Neural crest cell (in vitro differentiated cells): ENCODE measurements around the gene DBNL. TPM values are rescaled to one million over a fixed set of nuclear protein-coding genes. Genes with fewer than 3 reads are reported as not detected.

Experiments used
- DNase-seq: peaks from one replicate; pipeline ENCODE4 v3.0.0; 2021; ENCODE audit warnings: low read depth, mixed read lengths, low spot score
- H3K27ac Mint-ChIP-seq: one replicate; pipeline ENCODE4 v1.8.0; 2021; ENCODE audit warnings: mild to moderate bottlenecking, mixed read lengths; ENCODE audit not compliant: unreplicated experiment
- H3K27me3 Mint-ChIP-seq: 2 replicates; pipeline ENCODE4 v1.8.0; 2021; ENCODE audit warnings: low read depth, mild to moderate bottlenecking, mixed read lengths
- H3K36me3 Mint-ChIP-seq: 2 replicates; pipeline ENCODE4 v1.8.0; 2021; ENCODE audit warnings: low read depth, mild to moderate bottlenecking, mixed read lengths
- H3K4me1 Mint-ChIP-seq: 2 replicates; pipeline ENCODE4 v1.8.0; 2021; ENCODE audit warnings: mixed read lengths
- H3K4me3 Mint-ChIP-seq: one replicate; pipeline ENCODE4 v1.8.0; 2021; ENCODE audit warnings: mild to moderate bottlenecking, mixed read lengths
- H3K9me3 Mint-ChIP-seq: 2 replicates; pipeline ENCODE4 v1.8.0; 2021; ENCODE audit warnings: mixed read lengths
- total RNA-seq: library from RNA; stranded (reverse); gene quantifications from 2 replicates; pipeline ENCODE4 v1.2.1, GENCODE V29; 2021
- TF ChIP-seq, protein P1 (sequence below): fragments of 200-600 bp; sonication (generic); conservative IDR thresholded peaks from 2 replicates; pipeline ENCODE4 v1.5.0; 2021; ENCODE audit warnings: antibody characterized with exemption, mild to moderate bottlenecking

The DBNL gene
- total RNA-seq, 1 donor from 2014 or later, result 74.6 TPM

DNA sequence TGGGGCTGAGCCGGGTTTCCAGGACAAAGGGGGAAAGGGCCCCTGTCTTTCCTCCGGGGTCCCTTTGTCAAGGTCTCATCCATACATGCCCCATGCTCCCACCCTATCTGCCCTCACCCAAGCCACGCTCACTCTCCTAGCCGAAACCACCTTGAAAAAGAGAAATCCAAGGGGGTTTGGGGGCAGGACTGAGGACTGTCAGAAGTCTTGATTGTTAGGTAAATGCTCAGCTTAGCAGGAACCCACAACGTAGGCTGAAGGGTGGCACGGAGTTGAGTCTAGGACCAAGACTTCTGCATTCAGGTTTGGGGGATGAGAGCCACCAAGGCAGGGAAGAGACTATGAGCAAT, 21.6 kb downstream of the DBNL start:
- Mint-ChIP-seq H3K27ac (peak overlapping the region; percentile 62), H3K4me3 (peak overlapping the region; percentile 79), H3K27me3 (peaks cover 28% of the 10 kb centered on the region), H3K36me3 (no peaks in the 10 kb centered on the region), H3K9me3 (no peaks in the 10 kb centered on the region), H3K4me1 (peaks cover 20% of the 10 kb centered on the region)
- no peak for DNase-seq
- TF ChIP-seq, protein P1, sequence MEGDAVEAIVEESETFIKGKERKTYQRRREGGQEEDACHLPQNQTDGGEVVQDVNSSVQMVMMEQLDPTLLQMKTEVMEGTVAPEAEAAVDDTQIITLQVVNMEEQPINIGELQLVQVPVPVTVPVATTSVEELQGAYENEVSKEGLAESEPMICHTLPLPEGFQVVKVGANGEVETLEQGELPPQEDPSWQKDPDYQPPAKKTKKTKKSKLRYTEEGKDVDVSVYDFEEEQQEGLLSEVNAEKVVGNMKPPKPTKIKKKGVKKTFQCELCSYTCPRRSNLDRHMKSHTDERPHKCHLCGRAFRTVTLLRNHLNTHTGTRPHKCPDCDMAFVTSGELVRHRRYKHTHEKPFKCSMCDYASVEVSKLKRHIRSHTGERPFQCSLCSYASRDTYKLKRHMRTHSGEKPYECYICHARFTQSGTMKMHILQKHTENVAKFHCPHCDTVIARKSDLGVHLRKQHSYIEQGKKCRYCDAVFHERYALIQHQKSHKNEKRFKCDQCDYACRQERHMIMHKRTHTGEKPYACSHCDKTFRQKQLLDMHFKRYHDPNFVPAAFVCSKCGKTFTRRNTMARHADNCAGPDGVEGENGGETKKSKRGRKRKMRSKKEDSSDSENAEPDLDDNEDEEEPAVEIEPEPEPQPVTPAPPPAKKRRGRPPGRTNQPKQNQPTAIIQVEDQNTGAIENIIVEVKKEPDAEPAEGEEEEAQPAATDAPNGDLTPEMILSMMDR, result no peak

DNA sequence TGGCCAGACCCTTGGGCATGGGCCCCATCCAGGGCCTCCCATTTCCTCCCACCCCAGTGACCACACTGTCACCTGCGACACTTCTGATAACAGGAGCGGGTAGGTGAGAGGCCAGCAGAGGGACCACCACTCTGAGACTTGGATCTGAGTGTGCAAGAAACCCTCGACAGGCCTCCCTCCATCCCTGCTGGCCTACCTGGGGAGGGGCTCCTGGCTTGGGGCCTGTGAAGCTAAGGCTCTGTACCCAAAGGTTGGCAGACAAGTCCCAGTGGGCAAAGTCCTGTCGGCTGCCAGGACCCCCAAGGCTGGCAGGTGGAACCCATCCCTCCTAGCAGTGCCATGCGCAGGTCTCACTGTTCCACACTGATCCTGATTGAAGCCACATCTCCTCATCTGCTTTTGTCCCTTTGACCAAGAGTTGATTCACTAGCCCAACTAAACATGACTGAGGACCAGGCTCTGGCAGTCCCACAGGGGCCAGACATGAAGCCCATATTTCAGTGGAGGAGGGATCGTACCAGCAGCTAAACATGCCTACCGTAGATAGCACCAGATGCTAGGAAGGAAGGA, 22.1 kb downstream of the DBNL start:
- no peaks in the 10 kb centered on the region for H3K36me3 Mint-ChIP-seq
- TF ChIP-seq, protein P1, result no peak
- peak overlapping the region; percentile 24 for H3K4me3 Mint-ChIP-seq
- peaks cover 20% of the 10 kb centered on the region for H3K4me1 Mint-ChIP-seq
- DNase-seq, result no peak
- no peaks in the 10 kb centered on the region for H3K9me3 Mint-ChIP-seq
- no peak overlapping the region for H3K27ac Mint-ChIP-seq
- H3K27me3 Mint-ChIP-seq, result peaks cover 28% of the 10 kb centered on the region

DNA sequence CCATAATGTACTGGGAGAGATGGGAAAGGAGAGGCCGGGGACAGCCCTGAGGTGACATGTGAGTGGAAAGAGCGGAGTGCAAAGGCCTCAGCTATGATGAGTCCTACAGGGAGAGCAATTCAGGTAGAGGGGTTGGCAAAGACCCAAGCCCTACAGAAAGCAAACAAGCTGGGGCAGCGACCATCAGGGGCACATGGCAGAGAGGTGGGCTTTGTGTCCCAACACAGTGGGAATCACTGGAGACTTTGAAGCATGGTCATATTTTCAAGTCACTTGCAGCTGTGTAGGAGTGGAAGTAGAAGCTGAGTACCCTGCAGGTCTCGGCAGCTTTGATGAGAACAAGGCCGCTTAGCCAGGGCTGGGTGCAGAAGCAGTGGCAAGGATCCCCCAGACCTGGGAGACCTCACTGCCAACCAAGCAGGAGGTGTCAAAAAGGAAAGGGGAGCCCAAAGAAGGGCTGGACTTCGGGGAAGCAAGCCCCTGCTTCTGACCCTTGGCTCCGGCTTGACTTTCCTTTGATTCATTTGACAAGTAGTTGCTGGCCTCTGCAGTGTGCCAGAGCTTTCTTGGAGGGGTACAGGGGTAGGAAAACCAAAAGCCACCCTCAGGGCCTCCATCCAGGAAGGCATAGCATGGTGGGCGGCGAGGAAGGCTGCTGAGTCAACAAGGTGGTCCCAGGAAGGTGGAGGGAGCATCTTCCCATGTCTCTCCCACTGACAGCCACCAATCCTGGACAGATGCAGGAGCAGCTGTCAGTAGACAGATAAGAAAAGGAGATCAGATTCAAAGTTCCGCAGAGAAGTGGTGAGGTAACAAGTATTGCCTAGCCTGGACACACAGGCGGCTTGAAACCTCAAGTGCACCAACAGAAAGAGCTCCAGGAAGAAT, 22.8 kb downstream of the DBNL start:
- peaks cover 2% of the 10 kb centered on the region for H3K36me3 Mint-ChIP-seq
- no peak overlapping the region for H3K27ac Mint-ChIP-seq
- peaks cover 31% of the 10 kb centered on the region for H3K27me3 Mint-ChIP-seq
- no peak for DNase-seq
- peaks cover 23% of the 10 kb centered on the region for H3K4me1 Mint-ChIP-seq
- TF ChIP-seq, protein P1, result no peak
- H3K4me3 Mint-ChIP-seq, result peak overlapping the region; percentile 24
- no peaks in the 10 kb centered on the region for H3K9me3 Mint-ChIP-seq

DNA sequence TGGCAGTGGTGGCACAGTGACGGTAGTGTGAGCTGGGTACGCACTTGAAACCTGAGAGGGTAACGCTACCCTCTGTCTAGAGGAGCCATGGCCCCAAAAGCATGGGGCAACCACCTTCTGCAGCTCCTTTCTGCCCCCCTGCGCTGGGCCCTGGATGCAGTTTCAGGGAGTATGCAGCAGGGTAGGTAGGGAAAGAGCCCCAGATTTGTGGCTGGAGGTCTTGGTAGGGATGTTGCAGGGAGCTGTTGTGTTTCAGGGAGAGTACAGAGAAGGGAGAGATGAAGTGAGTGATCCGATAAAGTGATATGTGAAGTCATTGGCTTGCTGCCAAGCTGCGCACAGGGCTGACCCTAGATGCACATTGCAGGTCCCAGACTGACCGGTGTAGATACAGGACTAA, 23.6 kb downstream of the DBNL start:
- Mint-ChIP-seq H3K36me3 (peaks cover 3% of the 10 kb centered on the region), H3K4me3 (peak overlapping the region; percentile 23), H3K27me3 (peaks cover 32% of the 10 kb centered on the region), H3K9me3 (no peaks in the 10 kb centered on the region), H3K27ac (no peak overlapping the region), H3K4me1 (peaks cover 25% of the 10 kb centered on the region)
- no peak for DNase-seq
- TF ChIP-seq, protein P1, result no peak

DNA sequence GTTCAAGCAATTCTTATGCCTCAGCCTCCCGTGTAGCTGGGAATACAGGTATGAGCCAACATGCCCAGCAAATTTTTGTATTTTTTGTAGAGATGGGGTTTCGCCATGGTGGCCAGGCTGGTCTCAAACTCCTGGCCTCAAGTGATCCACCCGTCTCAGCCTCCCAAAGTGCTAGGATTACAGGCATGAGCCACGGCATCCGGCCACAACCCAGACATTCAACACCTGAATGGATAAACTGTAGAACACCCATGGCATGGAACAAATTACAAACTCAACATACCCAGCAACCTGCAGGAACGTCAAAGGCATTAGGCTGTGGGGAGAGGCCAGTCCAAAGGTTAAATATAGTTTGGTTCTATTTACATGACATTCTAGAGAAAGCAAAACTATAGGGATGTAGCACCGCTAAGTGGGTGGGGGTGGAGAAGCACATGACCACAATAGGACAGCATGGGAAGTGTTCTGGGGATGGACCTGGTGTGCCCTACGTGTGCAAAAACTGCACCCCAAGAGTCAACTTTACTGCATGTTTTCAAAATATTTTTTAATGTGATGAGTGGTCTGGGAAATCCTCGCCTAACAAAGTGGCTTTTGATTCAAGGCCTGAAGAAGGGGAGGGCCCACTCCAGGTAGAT, 27.3 kb downstream of the DBNL start:
- H3K27me3 Mint-ChIP-seq, result peaks cover 11% of the 10 kb centered on the region
- peak overlapping the region; percentile 73 for H3K4me3 Mint-ChIP-seq
- peaks cover 6% of the 10 kb centered on the region for H3K4me1 Mint-ChIP-seq
- H3K27ac Mint-ChIP-seq, result peak overlapping the region; percentile 35
- H3K9me3 Mint-ChIP-seq, result no peaks in the 10 kb centered on the region
- peaks cover 3% of the 10 kb centered on the region for H3K36me3 Mint-ChIP-seq
- DNase-seq, result no peak
- TF ChIP-seq, protein P1, result no peak
